Transverse colon (tissue), 3 donors: ENCODE results near the gene FMOD.

ENCODE experiments used
- EP300 ChIP-seq: sonication (generic); formaldehyde crosslinking; IDR thresholded peaks from one replicate; pipeline ENCODE4 v1.6.1; 2017; ENCODE audit warnings: antibody characterized with exemption, low read depth
- POLR2A ChIP-seq: fragments of 450-650 bp; IDR thresholded peaks from one replicate; pipeline ENCODE4 v1.6.1; 2016; ENCODE audit warnings: antibody characterized with exemption, mild to moderate bottlenecking, moderate library complexity
- TF ChIP-seq, protein P1 (sequence below), 5 experiments: fragments of 200-600 bp in 3 of 5; fragments of 450-650 bp in 2 of 5; sonication (generic) in 3 of 5; IDR thresholded peaks; 1 replicate in 2 of 5; 2 replicates in 3 of 5; pipeline ENCODE4 v1.5.1; 2016 to 2017; ENCODE audit warnings: antibody characterized with exemption in 5 of 5, inconsistent platforms in 3 of 5, mild to moderate bottlenecking in 2 of 5, moderate library complexity in 1 of 5

DNA sequence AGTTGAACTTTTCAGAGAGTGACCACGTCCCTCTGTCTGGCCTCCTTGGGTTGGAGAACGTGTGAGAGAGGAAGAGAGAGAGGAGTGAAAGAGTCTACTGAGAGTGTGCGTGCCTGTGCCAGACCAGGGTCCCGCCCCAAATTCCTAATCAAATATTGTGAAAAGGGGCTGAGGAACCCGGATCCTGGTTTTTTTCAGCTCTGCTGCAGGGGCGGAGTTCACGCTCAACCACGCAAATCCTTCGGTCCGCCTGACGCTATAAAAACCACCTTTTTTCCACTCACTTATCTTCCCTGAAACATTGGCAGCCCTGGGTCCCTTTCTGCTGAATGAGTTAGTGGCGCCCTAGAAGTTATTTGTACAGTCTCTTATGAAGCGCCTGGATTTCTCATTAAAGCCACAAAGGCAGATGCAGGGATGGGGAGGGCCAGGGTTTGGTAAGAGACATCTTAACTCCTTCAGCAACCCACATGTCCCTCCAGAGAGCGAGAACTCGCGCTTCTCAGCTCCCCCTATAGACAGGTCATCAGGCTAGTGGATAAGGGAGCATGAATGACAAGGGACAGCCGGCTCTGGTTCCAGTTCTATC lies at the start of gene FMOD:
- TF ChIP-seq, protein P1, sequence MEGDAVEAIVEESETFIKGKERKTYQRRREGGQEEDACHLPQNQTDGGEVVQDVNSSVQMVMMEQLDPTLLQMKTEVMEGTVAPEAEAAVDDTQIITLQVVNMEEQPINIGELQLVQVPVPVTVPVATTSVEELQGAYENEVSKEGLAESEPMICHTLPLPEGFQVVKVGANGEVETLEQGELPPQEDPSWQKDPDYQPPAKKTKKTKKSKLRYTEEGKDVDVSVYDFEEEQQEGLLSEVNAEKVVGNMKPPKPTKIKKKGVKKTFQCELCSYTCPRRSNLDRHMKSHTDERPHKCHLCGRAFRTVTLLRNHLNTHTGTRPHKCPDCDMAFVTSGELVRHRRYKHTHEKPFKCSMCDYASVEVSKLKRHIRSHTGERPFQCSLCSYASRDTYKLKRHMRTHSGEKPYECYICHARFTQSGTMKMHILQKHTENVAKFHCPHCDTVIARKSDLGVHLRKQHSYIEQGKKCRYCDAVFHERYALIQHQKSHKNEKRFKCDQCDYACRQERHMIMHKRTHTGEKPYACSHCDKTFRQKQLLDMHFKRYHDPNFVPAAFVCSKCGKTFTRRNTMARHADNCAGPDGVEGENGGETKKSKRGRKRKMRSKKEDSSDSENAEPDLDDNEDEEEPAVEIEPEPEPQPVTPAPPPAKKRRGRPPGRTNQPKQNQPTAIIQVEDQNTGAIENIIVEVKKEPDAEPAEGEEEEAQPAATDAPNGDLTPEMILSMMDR (IDR thresholded peaks at IDR 0.05): no peak
- TF ChIP-seq POLR2A: no peak
- TF ChIP-seq EP300: no peak
